Activated naive CD8-positive, alpha-beta T cell treated with anti-CD3 and anti-CD28 coated beads for 36 hours (primary cell): Measurements from ENCODE around the gene GLI3. TPM values are rescaled to one million over a fixed set of nuclear protein-coding genes. Genes with fewer than 3 reads are reported as not detected.

Source experiments
- DNase-seq: peaks from one replicate; pipeline ENCODE4 v3.0.0; 2021
- H3K27ac Mint-ChIP-seq: one replicate; pipeline ENCODE4 v1.8.0; 2022; ENCODE audit warnings: mild to moderate bottlenecking, moderate library complexity, mixed read lengths
- H3K27me3 Mint-ChIP-seq: one replicate; pipeline ENCODE4 v1.8.0; 2022; ENCODE audit warnings: mild to moderate bottlenecking, mixed read lengths
- H3K36me3 Mint-ChIP-seq: one replicate; pipeline ENCODE4 v1.8.0; 2021; ENCODE audit warnings: mild to moderate bottlenecking, mixed read lengths
- H3K4me1 Mint-ChIP-seq: one replicate; pipeline ENCODE4 v1.8.0; 2021; ENCODE audit warnings: mixed read lengths
- H3K4me3 Mint-ChIP-seq: one replicate; pipeline ENCODE4 v1.8.0; 2022; ENCODE audit warnings: mild to moderate bottlenecking, moderate library complexity, mixed read lengths
- H3K9me3 Mint-ChIP-seq: one replicate; pipeline ENCODE4 v1.8.0; 2022; ENCODE audit warnings: mixed read lengths
- total RNA-seq, 2 experiments: library from RNA; stranded (reverse); gene quantifications; one replicate each; pipeline ENCODE4 v1.2.3, GENCODE V29; 2021

The GLI3 gene
- total RNA-seq, 2 experiments from 2014 or later = not detected

DNA sequence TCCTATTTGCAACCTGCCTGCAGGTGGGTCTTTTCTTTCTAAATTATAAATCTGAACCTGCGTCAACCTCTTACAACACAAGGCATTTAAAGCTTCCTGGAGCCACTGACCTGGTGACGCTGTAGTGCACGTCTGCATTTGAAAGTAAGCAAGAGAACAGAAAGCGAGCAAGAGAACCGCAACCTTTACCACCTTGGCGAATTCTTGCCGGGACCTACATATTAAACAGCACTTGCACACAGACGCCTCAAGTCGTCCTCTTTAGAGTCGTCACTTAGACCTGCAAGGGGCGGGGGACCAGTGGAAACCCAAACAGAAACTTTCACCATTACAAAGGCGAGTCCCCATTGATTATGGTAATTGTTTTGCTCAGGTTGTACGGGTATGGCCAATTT is 9.5 kb downstream of the GLI3 start:
- peaks cover 77% of the 10 kb centered on the region for H3K27me3 Mint-ChIP-seq

DNA sequence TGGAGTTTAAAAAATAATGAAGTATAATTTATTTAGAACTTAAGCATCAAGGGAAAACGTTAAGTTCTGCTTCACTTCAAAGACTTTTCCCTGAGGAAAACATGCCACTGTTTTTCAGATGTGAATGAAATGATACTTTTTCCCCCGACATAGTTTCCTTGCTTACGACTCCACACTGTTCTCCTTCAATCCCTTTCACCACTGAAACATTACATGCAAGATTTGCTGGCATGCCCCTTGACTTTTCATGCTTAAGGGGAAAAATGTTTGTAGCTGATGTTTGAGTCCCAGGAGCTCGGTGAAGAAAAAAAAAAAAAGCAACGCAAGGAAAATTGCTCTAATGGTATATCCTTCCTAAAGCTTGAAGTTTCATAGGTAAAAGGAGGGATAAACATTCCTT is 10.0 kb downstream of the GLI3 start:
- Mint-ChIP-seq H3K36me3 (peaks cover 2% of the 10 kb centered on the region), H3K4me3 (no peak overlapping the region), H3K4me1 (peaks cover 7% of the 10 kb centered on the region), H3K27ac (no peak overlapping the region), H3K27me3 (peaks cover 71% of the 10 kb centered on the region), H3K9me3 (peaks cover 2% of the 10 kb centered on the region)
- DNase-seq = no peak

More for the DNA sequence above, 9.5 kb downstream of the GLI3 start:
- peak overlapping the region; percentile 72 for H3K4me3 Mint-ChIP-seq
- peaks cover 7% of the 10 kb centered on the region for H3K4me1 Mint-ChIP-seq
- DNase-seq = peak; percentile 39
- H3K9me3 Mint-ChIP-seq = peaks cover 2% of the 10 kb centered on the region
- H3K36me3 Mint-ChIP-seq = peaks cover 2% of the 10 kb centered on the region
- H3K27ac Mint-ChIP-seq = no peak overlapping the region

DNA sequence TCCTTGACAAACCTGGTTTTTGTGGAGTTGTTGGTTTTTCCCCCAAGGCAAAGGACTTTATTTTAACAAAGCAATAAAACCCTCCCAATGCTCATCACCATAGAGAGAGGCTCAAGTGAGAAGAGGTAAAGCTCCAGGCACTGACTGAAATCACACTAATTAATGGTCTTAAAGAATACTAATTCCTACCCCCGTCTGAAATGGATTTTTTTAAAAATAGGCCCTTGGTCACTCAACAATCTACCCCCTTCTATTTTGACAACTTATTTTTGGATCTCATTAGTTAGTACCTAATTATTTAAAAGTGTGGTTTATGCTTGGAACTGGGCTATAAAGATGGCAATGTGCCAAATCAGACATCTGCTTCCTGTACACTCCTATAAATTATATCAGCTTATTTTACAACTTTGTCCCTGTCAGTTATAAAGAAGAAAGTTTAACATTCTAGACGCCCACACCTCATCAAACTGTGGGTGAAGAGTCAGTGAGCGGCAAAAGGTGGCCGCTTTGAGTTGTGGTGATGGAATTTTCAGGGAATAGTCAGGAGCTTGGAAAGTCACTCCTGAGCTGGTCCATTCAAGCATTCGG is 10.6 kb downstream of the GLI3 start:
- DNase-seq = no peak
- peaks cover 67% of the 10 kb centered on the region for H3K27me3 Mint-ChIP-seq
- H3K4me3 Mint-ChIP-seq = no peak overlapping the region
- H3K9me3 Mint-ChIP-seq = peaks cover 2% of the 10 kb centered on the region
- H3K4me1 Mint-ChIP-seq = peaks cover 7% of the 10 kb centered on the region
- H3K36me3 Mint-ChIP-seq = peaks cover 2% of the 10 kb centered on the region
- H3K27ac Mint-ChIP-seq = no peak overlapping the region

DNA sequence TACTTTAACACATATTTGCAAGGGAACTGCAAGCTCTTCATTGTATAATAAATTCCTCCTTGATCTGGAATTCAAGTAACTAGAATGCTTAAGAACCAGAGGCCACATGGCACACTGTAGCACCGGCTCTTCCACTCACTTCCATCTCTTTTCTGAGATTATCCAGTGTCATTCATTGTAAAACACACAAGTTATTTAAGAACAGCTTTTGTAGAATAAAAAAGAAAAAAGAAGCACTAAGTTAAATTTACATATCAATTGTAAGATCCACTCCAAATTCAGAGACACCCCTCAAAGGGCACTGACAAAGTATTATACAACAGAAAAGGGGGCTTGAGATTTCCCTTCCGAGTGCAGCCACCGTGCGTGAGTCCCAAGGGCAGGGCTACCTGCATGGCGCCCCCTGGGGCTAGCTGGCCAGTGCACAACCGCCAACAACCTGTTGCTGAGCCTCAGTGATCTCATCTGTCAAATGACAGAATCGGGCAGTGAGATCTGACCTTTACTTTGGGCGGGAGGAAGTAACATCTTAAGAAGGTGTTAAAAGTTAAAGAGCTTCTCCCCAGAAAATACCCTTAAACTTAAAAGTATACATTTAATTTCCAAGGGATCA is 12.5 kb downstream of the GLI3 start:
- H3K4me1 Mint-ChIP-seq = peaks cover 7% of the 10 kb centered on the region
- DNase-seq = no peak
- H3K27me3 Mint-ChIP-seq = peaks cover 63% of the 10 kb centered on the region
- H3K27ac Mint-ChIP-seq = no peak overlapping the region
- H3K4me3 Mint-ChIP-seq = no peak overlapping the region
- H3K36me3 Mint-ChIP-seq = peaks cover 2% of the 10 kb centered on the region
- peaks cover 2% of the 10 kb centered on the region for H3K9me3 Mint-ChIP-seq

DNA sequence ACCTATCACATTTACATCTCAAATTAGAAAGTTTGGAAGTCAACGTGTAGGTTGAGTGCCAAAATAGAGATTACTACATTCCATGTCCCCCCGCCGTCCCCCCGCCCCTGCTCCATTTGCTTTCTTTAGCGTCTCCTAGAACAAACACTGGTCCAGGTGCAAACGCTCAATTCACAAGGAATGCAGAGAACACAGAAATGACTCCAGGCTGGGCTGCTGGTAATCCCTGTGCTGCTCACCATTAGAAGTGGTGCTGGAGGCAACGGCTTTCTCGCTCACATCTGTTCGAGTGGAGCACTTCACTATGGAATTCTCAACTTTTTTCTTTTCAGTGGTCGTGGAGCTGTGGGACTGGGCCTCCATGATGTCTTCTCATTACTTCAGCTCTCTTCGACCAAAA is 14.1 kb downstream of the GLI3 start:
- Mint-ChIP-seq H3K36me3 (peaks cover 2% of the 10 kb centered on the region), H3K4me3 (no peak overlapping the region), H3K4me1 (peaks cover 7% of the 10 kb centered on the region), H3K9me3 (peaks cover 2% of the 10 kb centered on the region), H3K27me3 (peaks cover 46% of the 10 kb centered on the region), H3K27ac (no peak overlapping the region)
- DNase-seq = no peak

DNA sequence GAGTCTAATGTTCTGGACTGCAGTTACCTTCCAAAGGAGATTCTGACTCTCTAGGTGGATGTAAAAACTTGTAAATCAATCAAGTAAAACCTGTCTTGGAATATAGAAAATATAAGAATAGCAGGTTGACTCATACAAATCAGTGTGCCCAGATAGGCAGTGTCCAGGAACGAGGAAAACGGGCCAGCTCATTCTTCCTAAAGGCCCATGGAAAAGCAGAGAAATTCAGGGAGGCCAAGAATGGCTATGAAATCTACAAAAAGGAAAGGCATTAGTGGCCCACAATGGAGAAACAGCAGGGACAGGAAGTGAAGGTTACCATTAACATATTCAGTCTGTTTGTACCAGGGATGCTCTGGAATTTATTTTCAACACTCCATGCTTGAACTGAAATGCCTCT is 14.9 kb downstream of the GLI3 start:
- no peak overlapping the region for H3K27ac Mint-ChIP-seq
- no peaks in the 10 kb centered on the region for H3K36me3 Mint-ChIP-seq
- H3K27me3 Mint-ChIP-seq = peaks cover 39% of the 10 kb centered on the region
- no peak overlapping the region for H3K4me3 Mint-ChIP-seq
- H3K9me3 Mint-ChIP-seq = no peaks in the 10 kb centered on the region
- DNase-seq = no peak
- peaks cover 1% of the 10 kb centered on the region for H3K4me1 Mint-ChIP-seq

DNA sequence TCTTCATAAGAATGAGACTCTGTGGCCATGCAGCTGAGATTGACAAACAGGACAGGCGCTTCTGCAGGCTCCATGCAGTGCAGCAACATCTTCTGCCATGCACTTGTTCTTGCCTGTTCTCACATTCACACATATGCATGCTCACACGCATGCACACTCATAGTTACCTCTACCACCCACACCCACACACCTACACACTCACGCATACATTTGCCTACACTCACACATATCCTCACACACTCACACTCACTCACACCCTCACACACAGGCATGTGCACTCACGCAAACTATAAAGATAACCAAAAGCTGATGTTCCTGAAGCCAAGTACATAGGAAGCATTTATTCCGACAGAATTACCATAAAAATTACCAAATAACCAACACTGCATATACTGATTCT is 15.7 kb downstream of the GLI3 start:
- Mint-ChIP-seq H3K27me3 (peaks cover 31% of the 10 kb centered on the region), H3K36me3 (no peaks in the 10 kb centered on the region), H3K9me3 (no peaks in the 10 kb centered on the region), H3K4me3 (no peak overlapping the region), H3K4me1 (no peaks in the 10 kb centered on the region), H3K27ac (no peak overlapping the region)
- DNase-seq = no peak

DNA sequence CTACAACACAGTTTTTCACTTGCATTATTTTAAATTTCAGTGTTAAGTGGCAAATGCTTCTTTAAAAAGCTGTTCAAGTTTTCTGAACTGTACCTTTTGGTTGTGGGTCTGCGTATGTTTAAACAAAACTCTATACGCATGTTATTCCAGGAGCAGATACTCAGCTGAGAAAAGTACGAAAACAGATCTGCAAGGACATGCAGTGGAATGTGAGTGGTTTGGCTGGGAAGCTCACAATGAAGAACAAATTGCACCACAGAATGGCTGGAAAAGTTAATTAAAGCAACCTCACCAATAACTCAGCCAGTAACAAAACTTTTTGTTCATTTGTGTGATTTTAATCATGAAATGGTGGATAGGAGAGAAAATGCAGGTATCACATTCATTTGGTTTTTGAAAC is 17.6 kb downstream of the GLI3 start:
- no peak overlapping the region for H3K4me3 Mint-ChIP-seq
- H3K4me1 Mint-ChIP-seq = no peaks in the 10 kb centered on the region
- H3K27me3 Mint-ChIP-seq = peaks cover 19% of the 10 kb centered on the region
- no peak for DNase-seq
- no peaks in the 10 kb centered on the region for H3K9me3 Mint-ChIP-seq
- no peak overlapping the region for H3K27ac Mint-ChIP-seq
- no peaks in the 10 kb centered on the region for H3K36me3 Mint-ChIP-seq

DNA sequence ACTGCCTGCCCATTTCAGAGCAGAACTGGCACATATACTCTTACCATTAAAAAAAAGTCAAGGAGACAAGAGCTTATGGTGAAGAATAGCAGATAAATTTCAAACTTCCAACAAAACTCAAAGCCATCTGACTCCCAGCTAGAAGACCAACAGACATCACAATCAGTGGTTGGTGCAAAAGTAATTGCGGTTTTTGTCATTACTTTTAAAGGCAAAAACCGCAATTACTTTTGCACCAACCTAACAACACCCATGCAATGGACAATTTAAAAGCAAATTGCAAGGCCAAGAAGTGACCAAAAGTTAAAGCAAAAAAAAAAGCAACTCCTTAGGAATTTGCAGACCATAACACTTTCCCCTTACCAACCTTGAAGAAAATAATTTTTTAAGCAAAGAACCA is 18.8 kb downstream of the GLI3 start:
- Mint-ChIP-seq H3K27me3 (peaks cover 15% of the 10 kb centered on the region), H3K4me3 (no peak overlapping the region), H3K4me1 (no peaks in the 10 kb centered on the region), H3K36me3 (no peaks in the 10 kb centered on the region), H3K9me3 (no peaks in the 10 kb centered on the region), H3K27ac (no peak overlapping the region)
- no peak for DNase-seq

DNA sequence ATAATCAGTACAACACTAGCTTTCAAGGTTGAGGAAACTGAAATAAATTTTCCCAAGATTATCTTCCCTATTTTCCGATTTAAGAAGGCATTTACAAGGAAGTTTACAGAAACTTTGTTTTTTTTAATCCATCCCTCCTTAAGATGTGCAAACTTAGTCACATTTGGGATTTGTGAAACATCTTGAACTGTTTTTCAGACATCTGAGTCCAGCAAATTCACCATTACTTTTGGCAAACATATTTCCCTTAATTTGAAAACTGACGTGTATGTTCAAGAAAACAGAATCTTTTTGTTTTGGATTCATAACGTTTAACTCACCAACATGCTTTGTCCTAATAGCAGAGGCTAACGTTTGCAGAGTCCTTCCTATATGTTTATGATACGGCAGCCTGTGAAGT is 19.5 kb downstream of the GLI3 start:
- Mint-ChIP-seq H3K4me3 (no peak overlapping the region), H3K27me3 (peaks cover 14% of the 10 kb centered on the region), H3K27ac (no peak overlapping the region), H3K4me1 (no peaks in the 10 kb centered on the region), H3K9me3 (no peaks in the 10 kb centered on the region), H3K36me3 (no peaks in the 10 kb centered on the region)
- no peak for DNase-seq

DNA sequence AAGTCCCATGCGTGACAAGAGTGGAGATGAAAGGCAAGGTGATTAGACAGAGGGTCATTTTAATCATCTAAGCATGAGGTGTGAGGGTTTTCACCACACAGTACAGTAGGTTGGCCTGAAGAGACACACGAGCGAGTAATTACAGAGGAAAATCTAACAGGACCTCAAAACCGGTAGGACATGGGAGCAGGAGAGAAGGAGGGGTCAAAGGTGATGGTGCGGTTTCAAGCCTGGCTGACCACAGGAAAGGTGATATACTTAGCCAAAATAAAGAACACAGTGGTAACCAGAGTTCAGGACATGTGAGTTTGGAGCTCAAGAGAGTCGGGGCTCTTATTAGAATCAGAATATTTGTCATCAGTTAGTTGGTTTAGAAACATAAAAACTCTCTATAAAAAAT is 20.0 kb downstream of the GLI3 start:
- peaks cover 15% of the 10 kb centered on the region for H3K27me3 Mint-ChIP-seq
- no peak overlapping the region for H3K27ac Mint-ChIP-seq
- H3K9me3 Mint-ChIP-seq = no peaks in the 10 kb centered on the region
- no peak overlapping the region for H3K4me3 Mint-ChIP-seq
- H3K36me3 Mint-ChIP-seq = no peaks in the 10 kb centered on the region
- no peak for DNase-seq
- H3K4me1 Mint-ChIP-seq = no peaks in the 10 kb centered on the region

DNA sequence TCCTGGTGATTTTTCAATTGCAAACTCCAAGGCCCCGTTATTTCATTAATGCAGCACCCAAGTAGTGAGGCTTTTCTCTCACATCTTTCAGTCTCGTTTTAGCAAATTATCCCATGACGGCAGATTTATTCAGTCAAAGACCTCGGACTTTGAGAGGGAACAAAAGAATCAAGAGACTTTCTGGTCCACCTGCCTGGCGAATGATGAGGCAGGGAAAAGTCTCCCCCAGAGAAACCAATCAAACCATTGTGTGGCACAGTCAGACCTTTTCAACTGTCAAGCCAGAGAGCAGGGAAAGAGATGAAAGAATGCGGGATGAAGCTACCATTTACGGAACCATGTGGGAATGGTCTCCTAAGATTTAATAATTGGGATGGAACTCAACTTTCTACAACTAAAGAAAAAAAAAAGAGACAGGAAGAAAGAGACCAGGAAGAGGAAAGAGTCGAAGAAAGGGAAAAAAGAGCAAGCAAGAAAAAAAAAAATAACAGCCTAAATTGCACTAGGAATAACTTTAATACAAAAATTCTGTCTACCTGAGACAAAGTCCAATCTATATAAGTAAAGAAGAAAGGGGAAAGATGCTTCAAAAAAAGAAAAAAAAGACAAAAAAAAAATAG is 22.8 kb downstream of the GLI3 start:
- H3K9me3 Mint-ChIP-seq = no peaks in the 10 kb centered on the region
- no peaks in the 10 kb centered on the region for H3K36me3 Mint-ChIP-seq
- no peak for DNase-seq
- H3K27me3 Mint-ChIP-seq = peaks cover 4% of the 10 kb centered on the region
- no peaks in the 10 kb centered on the region for H3K4me1 Mint-ChIP-seq
- H3K4me3 Mint-ChIP-seq = no peak overlapping the region
- H3K27ac Mint-ChIP-seq = no peak overlapping the region

DNA sequence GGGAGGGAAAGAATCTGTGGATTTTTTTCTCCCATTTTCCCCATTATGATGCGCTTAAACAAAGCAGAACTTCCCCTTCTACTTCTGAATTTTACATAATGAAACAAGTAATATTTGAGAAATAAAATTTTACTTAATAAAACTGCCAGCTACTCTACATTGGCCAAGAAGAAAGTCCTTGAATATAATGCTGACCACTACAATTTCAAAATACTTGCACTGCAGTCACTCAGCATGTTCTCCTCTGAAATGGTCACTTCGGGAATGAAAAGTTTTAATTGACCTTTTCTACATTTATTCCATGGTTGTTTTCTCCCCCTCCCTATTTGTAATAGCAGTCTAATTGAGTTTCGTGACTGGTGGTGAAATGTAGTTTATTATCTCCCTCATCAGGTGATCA is 23.9 kb downstream of the GLI3 start:
- Mint-ChIP-seq H3K4me1 (no peaks in the 10 kb centered on the region), H3K4me3 (no peak overlapping the region), H3K27ac (no peak overlapping the region), H3K9me3 (no peaks in the 10 kb centered on the region), H3K36me3 (no peaks in the 10 kb centered on the region), H3K27me3 (peaks cover 4% of the 10 kb centered on the region)
- no peak for DNase-seq

DNA sequence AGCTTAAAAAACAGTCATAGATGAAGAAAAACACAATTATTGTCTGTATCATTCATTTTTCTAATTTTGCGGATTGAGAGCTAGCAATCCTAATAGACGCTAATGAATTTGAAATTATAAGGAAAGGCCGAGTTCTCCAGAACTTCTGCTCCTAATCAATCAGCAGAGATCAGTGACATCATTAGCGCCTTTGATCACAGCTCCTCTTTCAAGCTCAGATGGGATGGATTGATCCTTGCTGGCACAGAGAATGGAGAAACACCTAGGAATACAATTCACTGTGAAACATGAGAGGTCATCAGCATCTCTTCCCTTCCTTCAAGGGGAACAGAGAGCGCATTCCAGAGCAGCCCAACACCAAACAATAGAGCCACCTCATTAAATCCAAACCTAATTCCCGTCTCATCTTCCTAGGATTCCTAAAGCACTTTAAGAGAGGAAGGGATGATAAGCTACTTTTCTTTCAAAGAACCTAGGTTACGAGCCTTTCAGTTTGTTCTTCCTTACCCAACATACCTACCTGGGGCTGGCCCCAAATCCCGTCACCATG is 24.4 kb downstream of the GLI3 start:
- H3K4me1 Mint-ChIP-seq = no peaks in the 10 kb centered on the region

DNA sequence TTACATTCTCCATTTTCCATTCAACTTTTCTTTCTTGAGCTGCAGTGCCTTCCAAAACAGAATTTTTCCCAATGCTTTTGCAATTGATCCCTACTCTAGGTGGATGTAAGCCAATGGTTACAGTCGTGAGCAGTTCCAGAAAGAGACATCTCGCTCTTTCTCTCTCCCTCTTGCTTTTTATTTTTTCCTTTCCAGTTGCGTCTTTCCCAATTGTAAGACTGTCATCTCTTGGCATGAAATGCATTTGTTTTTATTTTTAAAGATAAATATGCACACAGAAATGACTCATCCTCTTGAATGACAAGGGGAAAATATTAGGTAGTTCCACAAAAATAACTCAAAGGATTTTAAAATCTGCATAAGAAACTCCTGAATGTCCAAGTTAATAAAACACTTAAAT is 25.1 kb downstream of the GLI3 start:
- no peaks in the 10 kb centered on the region for H3K4me1 Mint-ChIP-seq
- no peak for DNase-seq
- H3K36me3 Mint-ChIP-seq = no peaks in the 10 kb centered on the region
- H3K27ac Mint-ChIP-seq = no peak overlapping the region
- peaks cover 4% of the 10 kb centered on the region for H3K27me3 Mint-ChIP-seq
- no peak overlapping the region for H3K4me3 Mint-ChIP-seq
- H3K9me3 Mint-ChIP-seq = no peaks in the 10 kb centered on the region

More for the DNA sequence above, 24.4 kb downstream of the GLI3 start:
- Mint-ChIP-seq H3K27me3 (peaks cover 4% of the 10 kb centered on the region), H3K4me3 (no peak overlapping the region), H3K36me3 (no peaks in the 10 kb centered on the region), H3K27ac (no peak overlapping the region), H3K9me3 (no peaks in the 10 kb centered on the region)
- DNase-seq = no peak

DNA sequence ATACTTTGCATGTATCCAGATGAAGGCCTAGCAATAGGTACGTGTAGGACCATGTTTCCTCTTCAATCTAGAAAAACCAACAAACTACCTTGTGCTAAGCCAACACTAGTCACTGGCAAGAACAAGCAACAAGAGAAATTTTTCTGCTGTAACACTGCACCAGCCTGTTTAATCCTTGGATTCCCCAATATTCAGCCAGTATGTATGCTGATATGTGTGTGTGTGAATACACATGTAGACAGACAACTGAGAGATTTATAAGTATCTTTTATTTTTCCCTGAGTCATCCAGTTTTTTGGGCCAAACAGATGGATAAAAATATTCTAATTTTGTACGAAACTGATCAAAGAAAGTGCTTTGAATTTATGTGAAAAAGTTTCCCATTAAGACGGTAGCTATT is 26.2 kb downstream of the GLI3 start:
- no peak for DNase-seq
- no peaks in the 10 kb centered on the region for H3K9me3 Mint-ChIP-seq
- H3K4me3 Mint-ChIP-seq = no peak overlapping the region
- H3K36me3 Mint-ChIP-seq = no peaks in the 10 kb centered on the region
- H3K27me3 Mint-ChIP-seq = peaks cover 6% of the 10 kb centered on the region
- H3K4me1 Mint-ChIP-seq = no peaks in the 10 kb centered on the region
- no peak overlapping the region for H3K27ac Mint-ChIP-seq
